Keratinocyte (primary cell): ENCODE results near the gene ALG14. TPM values are rescaled to one million over a fixed set of nuclear protein-coding genes. Genes with fewer than 3 reads are reported as not detected.
A peak's percentile ranks its signal among the peaks of the same experiment; 100 is the strongest.

Experiments used
- DNase-seq: peaks from one replicate; pipeline ENCODE4 v3.0.0-alpha.2; 2011; ENCODE audit warnings: low read depth, missing footprints, low spot score
- FAIRE-seq: peaks from 2 replicates; lab custom pipeline; 2011; peaks lifted over from hg19 to GRCh38; lab: Jason Lieb, UNC
- H2AFZ ChIP-seq: 2 replicates; pipeline ENCODE4 v1.6.0; 2012; ENCODE audit warnings: low read length, control low read depth, inconsistent platforms; ENCODE audit not compliant: control insufficient read depth
- H3K27ac ChIP-seq: 2 replicates; pipeline ENCODE4 v1.5.1; 2011; ENCODE audit warnings: low read length; ENCODE audit not compliant: control insufficient read depth, insufficient read depth
- H3K27me3 ChIP-seq: 3 replicates; pipeline ENCODE4 v1.6.0; 2011; ENCODE audit warnings: low read length; ENCODE audit not compliant: control insufficient read depth, insufficient read depth; ENCODE audit errors: extremely low read depth
- H3K36me3 ChIP-seq, 2 experiments: 2 replicates in 1 of 2; 3 replicates in 1 of 2; pipeline ENCODE4 v1.5.1; 2011; ENCODE audit warnings: low read length in 2 of 2, mild to moderate bottlenecking in 1 of 2; ENCODE audit not compliant: control insufficient read depth in 2 of 2, insufficient read depth in 2 of 2; ENCODE audit errors: extremely low read depth in 1 of 2
- H3K4me1 ChIP-seq: 3 replicates; pipeline ENCODE4 v1.5.1; 2011; ENCODE audit warnings: low read length; ENCODE audit not compliant: control insufficient read depth, insufficient read depth; ENCODE audit errors: extremely low read depth
- H3K4me2 ChIP-seq: 3 replicates; pipeline ENCODE4 v1.6.0; 2011; ENCODE audit warnings: low read depth, low read length; ENCODE audit not compliant: control insufficient read depth, insufficient read depth; ENCODE audit errors: extremely low read depth
- H3K4me3 ChIP-seq, 3 experiments: fragments of 200-600 bp in 1 of 3; sonication (generic) in 1 of 3; 2 replicates in 2 of 3; 3 replicates in 1 of 3; pipeline ENCODE4 v1.5.1; 2011 to 2016; ENCODE audit warnings: low read length in 3 of 3, mild to moderate bottlenecking in 3 of 3, control low read depth in 2 of 3, inconsistent platforms in 1 of 3, low read depth in 1 of 3, mixed read lengths in 1 of 3, mixed run types in 1 of 3, moderate library complexity in 1 of 3; ENCODE audit not compliant: control insufficient read depth in 2 of 3, insufficient read depth in 2 of 3; ENCODE audit errors: extremely low read depth in 1 of 3
- H3K79me2 ChIP-seq: 2 replicates; pipeline ENCODE4 v1.6.0; 2012; ENCODE audit warnings: low read length; ENCODE audit not compliant: control insufficient read depth, insufficient read depth
- H3K9ac ChIP-seq: 3 replicates; pipeline ENCODE4 v1.6.0; 2011; ENCODE audit warnings: low read length; ENCODE audit not compliant: control insufficient read depth, insufficient read depth; ENCODE audit errors: extremely low read depth
- H3K9me1 ChIP-seq: 3 replicates; pipeline ENCODE4 v1.6.0; 2011; ENCODE audit warnings: low read length; ENCODE audit not compliant: control insufficient read depth, insufficient read depth; ENCODE audit errors: extremely low read depth
- H3K9me3 ChIP-seq: 2 replicates; pipeline ENCODE4 v1.5.1; 2012; ENCODE audit warnings: low read depth, low read length; ENCODE audit not compliant: control insufficient read depth
- H4K20me1 ChIP-seq: 3 replicates; pipeline ENCODE4 v1.6.0; 2011; ENCODE audit warnings: low read length; ENCODE audit not compliant: control insufficient read depth, insufficient read depth; ENCODE audit errors: extremely low read depth
- EZH2 ChIP-seq: IDR thresholded peaks from one replicate; pipeline ENCODE4 v1.6.1; 2012; ENCODE audit warnings: inconsistent platforms, mild to moderate bottlenecking, low read length, moderate library complexity
- dilution Hi-C: fragments of 300-500 bp; cut with MboI; formaldehyde crosslinking; loops from one replicate; pipeline ENCODE4 v1.7.0; 2020; ENCODE audit warnings: low sequenced_read_pairs; ENCODE audit not compliant: extremely low pct_ligation_motif_present
- polyA plus RNA-seq, 5 experiments: library from polyadenylated mRNA; depleted of rRNA in 3 of 5; stranded (reverse) in 3 of 5; stranded (forward) in 1 of 5; unstranded in 1 of 5; fragments of >200 nt; gene quantifications; 1 replicate in 1 of 5; 2 replicates in 3 of 5; 3 replicates in 1 of 5; pipeline versions ENCODE4 v1.2.1 to v1.2.3, GENCODE V29; 2011 to 2012; ENCODE audit warnings: missing spikeins in 2 of 5, low read depth in 1 of 5, low replicate concordance in 1 of 5
- TF ChIP-seq, protein P1 (sequence below), 3 experiments: IDR thresholded peaks in 1 of 3; conservative IDR thresholded peaks in 1 of 3; optimal IDR thresholded peaks in 1 of 3; 2 replicates in 2 of 3; 3 replicates in 1 of 3; pipeline versions ENCODE3 to v1.5.1; 2011; ENCODE audit warnings: low read length in 3 of 3, mild to moderate bottlenecking in 3 of 3, moderate library complexity in 2 of 3, control low read depth in 1 of 3, inconsistent platforms in 1 of 3; ENCODE audit not compliant: insufficient read depth in 2 of 3; ENCODE audit errors: extremely low read depth in 1 of 3

The ALG14 gene
- polyA plus RNA-seq, 1 donor (not counting 4 experiments of a cell fraction or from before 2014, with no cell fraction given) = 4.6 TPM

- Histone ChIP-seq H3K9me3 (no peaks in the 10 kb centered on the region), H3K4me2 (no peak overlapping the region), H3K9me1 (no peaks in the 10 kb centered on the region), H2AFZ (no peak overlapping the region), H3K4me1 (peaks cover 30% of the 10 kb centered on the region), H3K27ac (no peak overlapping the region), H3K9ac (no peak overlapping the region), H3K36me3 (no peaks in the 10 kb centered on the region), H4K20me1 (no peaks in the 10 kb centered on the region), H3K4me3 (no peak overlapping the region), H3K27me3 (no peaks in the 10 kb centered on the region), H3K79me2 (no peaks in the 10 kb centered on the region)
- FAIRE-seq (no peak), DNase-seq (no peak)
- TF ChIP-seq, protein P1, sequence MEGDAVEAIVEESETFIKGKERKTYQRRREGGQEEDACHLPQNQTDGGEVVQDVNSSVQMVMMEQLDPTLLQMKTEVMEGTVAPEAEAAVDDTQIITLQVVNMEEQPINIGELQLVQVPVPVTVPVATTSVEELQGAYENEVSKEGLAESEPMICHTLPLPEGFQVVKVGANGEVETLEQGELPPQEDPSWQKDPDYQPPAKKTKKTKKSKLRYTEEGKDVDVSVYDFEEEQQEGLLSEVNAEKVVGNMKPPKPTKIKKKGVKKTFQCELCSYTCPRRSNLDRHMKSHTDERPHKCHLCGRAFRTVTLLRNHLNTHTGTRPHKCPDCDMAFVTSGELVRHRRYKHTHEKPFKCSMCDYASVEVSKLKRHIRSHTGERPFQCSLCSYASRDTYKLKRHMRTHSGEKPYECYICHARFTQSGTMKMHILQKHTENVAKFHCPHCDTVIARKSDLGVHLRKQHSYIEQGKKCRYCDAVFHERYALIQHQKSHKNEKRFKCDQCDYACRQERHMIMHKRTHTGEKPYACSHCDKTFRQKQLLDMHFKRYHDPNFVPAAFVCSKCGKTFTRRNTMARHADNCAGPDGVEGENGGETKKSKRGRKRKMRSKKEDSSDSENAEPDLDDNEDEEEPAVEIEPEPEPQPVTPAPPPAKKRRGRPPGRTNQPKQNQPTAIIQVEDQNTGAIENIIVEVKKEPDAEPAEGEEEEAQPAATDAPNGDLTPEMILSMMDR (optimal IDR thresholded peaks at IDR 0.05 in 1 of 3, IDR thresholded peaks at IDR 0.05 in 1 of 3, conservative IDR thresholded peaks at IDR 0.05 in 1 of 3; ENCODE audit: extremely low read depth in 1 of 3, insufficient read depth in 2 of 3, low read length in 3 of 3) = no peak
- TF ChIP-seq EZH2 = no peak
- dilution Hi-C loops = no loop called here
Measured at GRCh38 chr1:94973309-94973922, 99.3 kb downstream of the ALG14 start.

DNA sequence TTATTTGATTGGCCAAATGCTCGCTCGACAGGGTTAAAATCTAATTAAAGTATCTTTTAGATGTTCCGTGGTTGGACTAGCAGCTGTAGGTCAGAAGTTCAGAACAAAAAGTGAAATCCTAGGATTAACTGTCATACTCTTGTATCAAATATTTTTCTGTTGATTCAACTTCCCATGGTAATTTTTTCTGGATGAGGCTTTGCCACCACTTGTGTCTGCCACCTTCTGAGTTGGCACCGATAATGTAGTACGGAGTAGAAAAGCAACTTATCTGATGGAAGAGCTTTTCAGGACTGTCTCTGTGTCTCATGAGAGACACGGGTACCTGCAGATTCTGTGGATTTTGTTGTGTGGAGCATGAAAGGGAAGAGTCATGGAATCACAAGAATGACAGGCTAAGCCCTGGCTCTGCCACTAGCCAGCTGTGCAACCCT lies 101.2 kb downstream of the ALG14 start:
- H3K4me1 ChIP-seq = peaks cover 30% of the 10 kb centered on the region
- peak overlapping the region; percentile 54 for H2AFZ ChIP-seq
- dilution Hi-C loops = no loop called here
- peak; percentile 69 for FAIRE-seq
- TF ChIP-seq, protein P1 (optimal IDR thresholded peaks at IDR 0.05 in 1 of 3, IDR thresholded peaks at IDR 0.05 in 1 of 3, conservative IDR thresholded peaks at IDR 0.05 in 1 of 3; ENCODE audit: extremely low read depth in 1 of 3, insufficient read depth in 2 of 3, low read length in 3 of 3) = no peak
- TF ChIP-seq EZH2 = no peak
- peak overlapping the region; percentile 28 for H3K27ac ChIP-seq
- H3K4me2 ChIP-seq = peak overlapping the region; percentile 65
- H4K20me1 ChIP-seq = no peaks in the 10 kb centered on the region
- no peak for DNase-seq
- H3K27me3 ChIP-seq = no peaks in the 10 kb centered on the region
- H3K9me3 ChIP-seq = no peaks in the 10 kb centered on the region
- H3K79me2 ChIP-seq = no peaks in the 10 kb centered on the region
- H3K4me3 ChIP-seq = peak overlapping the region in 2 of 3 experiments; percentile 2 to 54
- no peaks in the 10 kb centered on the region for H3K9me1 ChIP-seq
- H3K9ac ChIP-seq = no peak overlapping the region
- H3K36me3 ChIP-seq = no peaks in the 10 kb centered on the region
